ENCODE measurements around the gene IRF8.

Gene IRF8

DNA sequence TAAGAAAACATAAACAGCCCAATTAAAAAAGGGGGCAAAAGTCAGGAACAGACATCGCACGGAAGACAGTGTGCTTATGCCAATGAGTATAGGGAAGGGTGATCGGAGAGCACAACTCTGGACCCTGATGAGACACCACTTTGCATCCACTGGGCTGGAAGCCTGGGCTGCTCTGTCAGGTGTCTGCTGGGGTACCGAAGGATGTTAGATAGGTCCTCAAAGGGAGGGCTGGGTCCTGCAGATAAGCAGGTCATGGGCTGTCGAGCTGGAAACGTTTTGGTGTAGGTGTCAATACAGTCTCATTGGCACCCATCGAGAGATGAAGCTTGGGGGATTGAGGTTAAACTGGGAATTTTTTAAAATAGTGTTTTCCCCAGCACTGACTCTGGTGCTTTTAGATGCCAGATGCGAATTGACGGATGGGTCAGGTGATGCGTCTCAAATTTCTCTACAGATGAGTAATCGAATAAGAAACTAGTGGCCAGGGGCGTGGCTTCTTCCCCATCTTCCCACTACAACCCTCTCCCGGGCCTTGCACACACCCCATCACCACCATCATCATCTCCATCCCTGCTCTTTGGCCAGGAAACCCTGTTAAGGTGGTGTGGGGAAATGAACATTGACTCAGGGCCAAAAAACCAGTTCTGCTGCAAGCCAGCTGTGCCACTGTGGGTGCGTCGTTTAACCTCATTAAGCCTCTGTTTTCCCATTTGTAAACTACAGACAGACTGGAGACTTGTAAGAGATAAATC is 47.8 kb upstream of the IRF8 start:
- Histone ChIP-seq H3F3A (ENCODE audit: low read depth) (no peaks in the 10 kb centered on the region), H2AFZ (ENCODE audit: low read length) (no peak overlapping the region)

DNA sequence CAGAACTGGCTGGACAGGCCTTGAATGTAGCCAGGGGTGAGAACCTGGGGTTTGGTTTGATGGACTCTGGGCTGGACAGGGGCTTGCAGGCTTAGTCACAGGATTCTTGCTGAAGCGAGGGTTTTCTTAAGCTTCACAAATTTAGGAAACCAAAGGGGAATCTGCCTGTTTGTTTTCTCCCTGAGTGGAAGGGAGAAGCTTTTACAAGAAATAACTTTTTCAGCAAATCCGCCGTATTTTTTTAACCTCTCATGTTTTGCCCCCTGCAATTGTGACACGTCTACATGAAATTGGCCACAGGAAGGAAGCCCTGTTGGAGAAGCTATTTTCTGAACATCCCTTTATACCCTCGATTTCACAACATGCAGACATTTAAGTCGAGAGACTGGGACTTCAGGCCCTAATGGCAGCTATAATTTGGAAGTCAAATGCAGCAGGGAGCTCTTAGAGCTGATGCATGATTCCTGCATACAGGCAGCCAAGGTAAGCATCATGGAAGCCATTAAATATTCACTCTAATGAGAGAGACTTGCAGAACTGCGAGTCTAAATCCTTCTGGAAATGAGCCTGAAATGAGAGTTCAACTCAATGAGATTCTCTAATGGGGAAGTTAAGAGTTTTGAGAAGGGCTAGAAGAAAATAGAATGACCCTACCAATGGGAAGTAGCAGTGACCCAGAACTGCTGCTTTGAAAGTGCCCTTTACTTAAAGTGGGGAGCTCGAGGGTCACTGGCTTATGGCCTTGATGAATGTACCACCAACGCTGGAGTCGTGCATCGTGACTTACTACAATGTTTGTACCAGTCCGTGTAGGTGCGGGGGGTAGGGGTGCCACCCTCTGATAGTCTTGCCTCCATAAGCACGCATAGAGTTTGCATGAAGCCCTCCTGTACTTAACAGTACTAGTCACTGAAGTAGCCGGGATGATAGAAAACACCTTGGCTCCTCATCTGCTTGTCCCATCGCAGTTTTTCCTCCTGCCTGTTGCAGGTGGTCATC is 45.1 kb upstream of the IRF8 start:
- TF ChIP-seq EZH2phosphoT487 (IDR thresholded peaks at IDR 0.05; ENCODE audit: borderline replicate concordance) = no peak
- TF ChIP-seq, protein P1, sequence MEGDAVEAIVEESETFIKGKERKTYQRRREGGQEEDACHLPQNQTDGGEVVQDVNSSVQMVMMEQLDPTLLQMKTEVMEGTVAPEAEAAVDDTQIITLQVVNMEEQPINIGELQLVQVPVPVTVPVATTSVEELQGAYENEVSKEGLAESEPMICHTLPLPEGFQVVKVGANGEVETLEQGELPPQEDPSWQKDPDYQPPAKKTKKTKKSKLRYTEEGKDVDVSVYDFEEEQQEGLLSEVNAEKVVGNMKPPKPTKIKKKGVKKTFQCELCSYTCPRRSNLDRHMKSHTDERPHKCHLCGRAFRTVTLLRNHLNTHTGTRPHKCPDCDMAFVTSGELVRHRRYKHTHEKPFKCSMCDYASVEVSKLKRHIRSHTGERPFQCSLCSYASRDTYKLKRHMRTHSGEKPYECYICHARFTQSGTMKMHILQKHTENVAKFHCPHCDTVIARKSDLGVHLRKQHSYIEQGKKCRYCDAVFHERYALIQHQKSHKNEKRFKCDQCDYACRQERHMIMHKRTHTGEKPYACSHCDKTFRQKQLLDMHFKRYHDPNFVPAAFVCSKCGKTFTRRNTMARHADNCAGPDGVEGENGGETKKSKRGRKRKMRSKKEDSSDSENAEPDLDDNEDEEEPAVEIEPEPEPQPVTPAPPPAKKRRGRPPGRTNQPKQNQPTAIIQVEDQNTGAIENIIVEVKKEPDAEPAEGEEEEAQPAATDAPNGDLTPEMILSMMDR (conservative IDR thresholded peaks at IDR 0.05; ENCODE audit: low read length) = no peak
- Histone ChIP-seq H3K9ac (ENCODE audit: low read depth, low read length, poor library complexity, severe bottlenecking) (no peak overlapping the region), H3K4me3 (ENCODE audit: low read length, poor library complexity, severe bottlenecking) (no peak overlapping the region), H3K4me2 (ENCODE audit: low read depth, low read length, poor library complexity, severe bottlenecking) (no peak overlapping the region), H3K9me2 (replicated peaks; ENCODE audit: low read depth, low read length) (no peaks in the 10 kb centered on the region), H3K36me3 (ENCODE audit: insufficient read depth, low read length) (no peaks in the 10 kb centered on the region), H3K4me1 (ENCODE audit: insufficient read depth, low read length, poor library complexity, severe bottlenecking) (no peaks in the 10 kb centered on the region), H3K79me2 (ENCODE audit: insufficient read depth, low read length) (no peaks in the 10 kb centered on the region), H3K27me3 (ENCODE audit: insufficient read depth, low read length, poor library complexity, severe bottlenecking) (no peaks in the 10 kb centered on the region), H3K9me3 (ENCODE audit: insufficient read depth, low read depth, low read length) (no peaks in the 10 kb centered on the region), H4K20me1 (ENCODE audit: insufficient read depth, low read length, poor library complexity, severe bottlenecking) (no peaks in the 10 kb centered on the region), H2AFZ (ENCODE audit: low read length) (no peak overlapping the region), H3F3A (ENCODE audit: low read depth) (no peaks in the 10 kb centered on the region)

More for the DNA sequence above, 47.8 kb upstream of the IRF8 start:
- TF ChIP-seq, protein P1 (conservative IDR thresholded peaks at IDR 0.05; ENCODE audit: low read length) = no peak
- no peak for TF ChIP-seq EZH2phosphoT487 (IDR thresholded peaks at IDR 0.05; ENCODE audit: borderline replicate concordance)
- Histone ChIP-seq H3K27me3 (ENCODE audit: insufficient read depth, low read length, poor library complexity, severe bottlenecking) (no peaks in the 10 kb centered on the region), H3K9ac (ENCODE audit: low read depth, low read length, poor library complexity, severe bottlenecking) (no peak overlapping the region), H3K36me3 (ENCODE audit: insufficient read depth, low read length) (no peaks in the 10 kb centered on the region), H3K79me2 (ENCODE audit: insufficient read depth, low read length) (no peaks in the 10 kb centered on the region), H3K4me3 (ENCODE audit: low read length, poor library complexity, severe bottlenecking) (no peak overlapping the region), H3K9me3 (ENCODE audit: insufficient read depth, low read depth, low read length) (no peaks in the 10 kb centered on the region), H3K4me2 (ENCODE audit: low read depth, low read length, poor library complexity, severe bottlenecking) (no peak overlapping the region), H3K9me2 (replicated peaks; ENCODE audit: low read depth, low read length) (no peaks in the 10 kb centered on the region), H4K20me1 (ENCODE audit: insufficient read depth, low read length, poor library complexity, severe bottlenecking) (no peaks in the 10 kb centered on the region), H3K4me1 (ENCODE audit: insufficient read depth, low read length, poor library complexity, severe bottlenecking) (no peaks in the 10 kb centered on the region)

DNA sequence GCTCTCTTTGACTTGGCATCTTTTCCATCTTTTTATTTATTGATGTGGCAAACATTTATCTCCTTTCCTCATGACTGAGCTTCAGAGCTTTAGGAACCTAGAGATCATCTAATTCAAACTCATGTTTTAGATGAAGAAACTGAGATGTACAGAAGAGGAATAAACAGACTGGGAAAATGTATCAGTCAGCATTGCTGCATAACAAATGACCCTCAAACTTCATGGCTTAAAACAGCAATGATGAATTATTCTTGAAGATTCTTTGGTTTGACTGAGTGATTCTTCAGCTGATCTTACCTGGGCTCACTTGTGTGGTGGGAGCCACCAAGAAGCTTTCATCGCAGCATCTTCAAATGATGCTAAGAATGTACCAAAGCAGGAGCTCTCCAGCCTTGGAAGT is 44.0 kb upstream of the IRF8 start:
- Histone ChIP-seq H3K9ac (ENCODE audit: low read depth, low read length, poor library complexity, severe bottlenecking) (no peak overlapping the region), H3K4me1 (ENCODE audit: insufficient read depth, low read length, poor library complexity, severe bottlenecking) (no peaks in the 10 kb centered on the region), H3K4me2 (ENCODE audit: low read depth, low read length, poor library complexity, severe bottlenecking) (no peak overlapping the region), H3K79me2 (ENCODE audit: insufficient read depth, low read length) (no peaks in the 10 kb centered on the region), H3K27me3 (ENCODE audit: insufficient read depth, low read length, poor library complexity, severe bottlenecking) (no peaks in the 10 kb centered on the region), H3K4me3 (ENCODE audit: low read length, poor library complexity, severe bottlenecking) (no peak overlapping the region), H3K9me3 (ENCODE audit: insufficient read depth, low read depth, low read length) (no peaks in the 10 kb centered on the region), H3F3A (ENCODE audit: low read depth) (no peaks in the 10 kb centered on the region), H3K36me3 (ENCODE audit: insufficient read depth, low read length) (no peaks in the 10 kb centered on the region), H3K9me2 (replicated peaks; ENCODE audit: low read depth, low read length) (no peaks in the 10 kb centered on the region), H2AFZ (ENCODE audit: low read length) (no peak overlapping the region), H4K20me1 (ENCODE audit: insufficient read depth, low read length, poor library complexity, severe bottlenecking) (no peaks in the 10 kb centered on the region)
- TF ChIP-seq, protein P1 (conservative IDR thresholded peaks at IDR 0.05; ENCODE audit: low read length) = no peak
- TF ChIP-seq EZH2phosphoT487 (IDR thresholded peaks at IDR 0.05; ENCODE audit: borderline replicate concordance) = no peak
